H1 (cell line): ENCODE results near the gene MDFIC. TPM values are rescaled to one million over a fixed set of nuclear protein-coding genes. Genes with fewer than 3 reads are reported as not detected.

Experiments used
- CTCF ChIA-PET: fragments of 300-600 bp; sonication (Branson Sonifier 250); formaldehyde crosslinking; loops from one replicate; lab custom pipeline; 2021; ENCODE audit not compliant: partially characterized antibody; lab: Charles Lee
- POLR2A ChIA-PET: fragments of 300-600 bp; sonication (Branson Sonifier 250); formaldehyde crosslinking; loops from one replicate; lab custom pipeline; 2021; ENCODE audit warnings: inconsistent platforms; ENCODE audit not compliant: partially characterized antibody; lab: Charles Lee
- DNase-seq, 2 experiments: peaks; one replicate each; pipeline versions ENCODE4 v3.0.0 to v3.0.0-alpha.2; 2010 to 2022; ENCODE audit warnings: low spot score in 2 of 2, low read depth in 1 of 2, mixed read lengths in 1 of 2
- FAIRE-seq: peaks from 2 replicates; lab custom pipeline; 2011; peaks lifted over from hg19 to GRCh38; lab: Jason Lieb, UNC
- H2AFZ ChIP-seq: 2 replicates; pipeline ENCODE4 v1.8.1; 2012; ENCODE audit warnings: low read length, inconsistent platforms
- H2AK5ac ChIP-seq: 2 replicates; pipeline ENCODE4 v1.6.1; 2013; ENCODE audit warnings: low read depth, low read length
- H2BK120ac ChIP-seq: replicated peaks from 2 replicates; pipeline ENCODE3; 2013; ENCODE audit warnings: low read depth, low read length, inconsistent platforms
- H2BK12ac ChIP-seq: 2 replicates; pipeline ENCODE4 v1.6.1; 2013; ENCODE audit warnings: low read depth, low read length
- H2BK15ac ChIP-seq: 2 replicates; pipeline ENCODE4 v1.6.1; 2013; ENCODE audit warnings: low read length
- H2BK20ac ChIP-seq: 2 replicates; pipeline ENCODE4 v1.6.1; 2013; ENCODE audit warnings: low read length
- H2BK5ac ChIP-seq: 2 replicates; pipeline ENCODE4 v1.6.1; 2013; ENCODE audit warnings: low read depth, low read length
- H3K14ac ChIP-seq: 2 replicates; pipeline ENCODE4 v1.6.1; 2013; ENCODE audit warnings: inconsistent platforms; ENCODE audit not compliant: insufficient read length
- H3K18ac ChIP-seq: 2 replicates; pipeline ENCODE4 v1.6.1; 2013; ENCODE audit warnings: low read length; ENCODE audit errors: extremely low read depth
- H3K23ac ChIP-seq: 2 replicates; pipeline ENCODE4 v1.6.1; 2013; ENCODE audit warnings: inconsistent platforms; ENCODE audit not compliant: insufficient read length
- H3K23me2 ChIP-seq: 2 replicates; pipeline ENCODE4 v1.6.1; 2013; ENCODE audit warnings: low read depth, low read length
- H3K27ac ChIP-seq: 2 replicates; pipeline ENCODE4 v1.6.1; 2011; ENCODE audit warnings: low read depth, low read length, inconsistent platforms
- H3K27me3 ChIP-seq, 4 experiments: replicated peaks in 1 of 4; 1 replicate in 1 of 4; 2 replicates in 3 of 4; pipeline versions ENCODE4 v1.6.1 to v1.8.1; 2011 to 2013; ENCODE audit warnings: low read length in 3 of 4, mild to moderate bottlenecking in 3 of 4, inconsistent platforms in 2 of 4, mixed read lengths in 2 of 4, moderate library complexity in 1 of 4; ENCODE audit not compliant: control insufficient read depth in 3 of 4, insufficient read depth in 3 of 4; ENCODE audit errors: extremely low read depth in 1 of 4
- H3K36me3 ChIP-seq, 4 experiments: 2 replicates each; pipeline versions ENCODE4 v1.6.1 to v1.8.1; 2011 to 2013; ENCODE audit warnings: mild to moderate bottlenecking in 4 of 4, low read length in 3 of 4, moderate library complexity in 2 of 4, control low read depth in 1 of 4, inconsistent platforms in 1 of 4; ENCODE audit not compliant: insufficient read depth in 4 of 4, control insufficient read depth in 2 of 4
- H3K4ac ChIP-seq: replicated peaks from 2 replicates; pipeline ENCODE3; 2013; ENCODE audit warnings: low read length, low read depth, mixed read lengths, inconsistent platforms; ENCODE audit not compliant: insufficient read length
- H3K4me1 ChIP-seq, 4 experiments: replicated peaks in 1 of 4; 1 replicate in 1 of 4; 2 replicates in 3 of 4; pipeline versions ENCODE4 v1.6.1 to v1.8.1; 2011 to 2013; ENCODE audit warnings: low read length in 3 of 4, inconsistent platforms in 2 of 4, mixed read lengths in 1 of 4; ENCODE audit not compliant: insufficient read depth in 4 of 4, control insufficient read depth in 3 of 4
- H3K4me2 ChIP-seq, 2 experiments: 2 replicates each; pipeline versions ENCODE4 v1.6.1 to v1.8.1; 2011 to 2013; ENCODE audit warnings: low read depth in 2 of 2, low read length in 2 of 2, control low read depth in 1 of 2, inconsistent platforms in 1 of 2, mild to moderate bottlenecking in 1 of 2; ENCODE audit not compliant: insufficient read depth in 1 of 2
- H3K4me3 ChIP-seq, 4 experiments: fragments of 200-600, 300-600 bp in 1 of 4; sonication (generic), shearing (Covaris generic), sonication (Bioruptor Twin) in 1 of 4; 2 replicates each; pipeline versions ENCODE4 v1.5.1 to v1.8.1; 2011 to 2016; ENCODE audit warnings: low read length in 4 of 4, low read depth in 3 of 4, control low read depth in 2 of 4, inconsistent platforms in 2 of 4, mild to moderate bottlenecking in 2 of 4, mixed read lengths in 1 of 4, moderate library complexity in 1 of 4; ENCODE audit not compliant: insufficient read depth in 2 of 4; ENCODE audit errors: extremely low read depth in 1 of 4
- H3K56ac ChIP-seq: replicated peaks from 2 replicates; pipeline ENCODE3; 2013; ENCODE audit warnings: low read depth, mild to moderate bottlenecking, mixed read lengths, low read length, inconsistent platforms; ENCODE audit not compliant: insufficient read length
- H3K79me1 ChIP-seq: 2 replicates; pipeline ENCODE4 v1.6.1; 2013; ENCODE audit warnings: low read depth, low read length, control low read depth
- H3K79me2 ChIP-seq, 2 experiments: 2 replicates each; pipeline versions ENCODE4 v1.6.1 to v1.8.1; 2012 to 2013; ENCODE audit warnings: low read length in 2 of 2, mild to moderate bottlenecking in 2 of 2, inconsistent platforms in 1 of 2; ENCODE audit not compliant: insufficient read depth in 2 of 2, control insufficient read depth in 1 of 2
- H3K9ac ChIP-seq, 4 experiments: replicated peaks in 1 of 4; 1 replicate in 1 of 4; 2 replicates in 3 of 4; pipeline versions ENCODE4 v1.6.1 to v1.8.1; 2011 to 2013; ENCODE audit warnings: low read depth in 3 of 4, low read length in 3 of 4, control low read depth in 2 of 4, mild to moderate bottlenecking in 2 of 4, moderate library complexity in 2 of 4, inconsistent platforms in 1 of 4; ENCODE audit errors: extremely low read depth in 1 of 4
- H3K9me3 ChIP-seq, 2 experiments: 2 replicates each; pipeline versions ENCODE4 v1.6.1 to v1.8.1; 2012 to 2013; ENCODE audit warnings: mild to moderate bottlenecking in 2 of 2, moderate library complexity in 2 of 2, control low read depth in 1 of 2, inconsistent platforms in 1 of 2, low read depth in 1 of 2, low read length in 1 of 2, mixed read lengths in 1 of 2; ENCODE audit not compliant: insufficient read depth in 2 of 2
- H4K20me1 ChIP-seq, 2 experiments: replicated peaks in 1 of 2; 2 replicates each; pipeline versions ENCODE3 to v1.8.1; 2011 to 2013; ENCODE audit warnings: inconsistent platforms in 2 of 2, low read length in 2 of 2, mild to moderate bottlenecking in 1 of 2; ENCODE audit not compliant: insufficient read depth in 2 of 2, control insufficient read depth in 1 of 2
- H4K5ac ChIP-seq: 2 replicates; pipeline ENCODE4 v1.6.1; 2013; ENCODE audit warnings: low read length, low read depth, mixed read lengths, inconsistent platforms; ENCODE audit not compliant: insufficient read length
- H4K8ac ChIP-seq: 2 replicates; pipeline ENCODE4 v1.8.0; 2013; ENCODE audit warnings: mild to moderate bottlenecking, moderate library complexity, low read length, inconsistent platforms; ENCODE audit not compliant: insufficient read depth; ENCODE audit errors: extremely low read depth
- H4K91ac ChIP-seq: replicated peaks from 2 replicates; pipeline ENCODE3; 2013; ENCODE audit warnings: low read length, mixed read lengths, inconsistent platforms; ENCODE audit not compliant: insufficient read length
- NANOG ChIP-seq: IDR thresholded peaks from 2 replicates; pipeline ENCODE4 v1.6.1; 2011; ENCODE audit warnings: low read length, low read depth, mild to moderate bottlenecking, inconsistent platforms; ENCODE audit not compliant: insufficient read depth, poor library complexity, severe bottlenecking
- RNF2 ChIP-seq: fragments of 200-900, 300-1000 bp; sonication (generic); IDR thresholded peaks from 2 replicates; pipeline ENCODE4 v1.7.1; 2016; ENCODE audit warnings: borderline replicate concordance, low read depth, mild to moderate bottlenecking, antibody characterized with exemption, low read length; ENCODE audit not compliant: poor library complexity, severe bottlenecking; ENCODE audit errors: missing control alignments
- TCF12 ChIP-seq: IDR thresholded peaks from 2 replicates; pipeline ENCODE4 v1.6.1; 2011; ENCODE audit warnings: low read depth, mild to moderate bottlenecking, low read length
- WGBS, 2 experiments: shearing (Covaris generic) in 1 of 2; methylation state at CpG; one replicate each; pipeline versions ENCODE4 v1.1.6 to v1.1.7; 2013 to 2015; ENCODE audit warnings: low lambda C conversion rate in 2 of 2, mixed read lengths in 2 of 2, inconsistent platforms in 1 of 2, low coverage in 1 of 2, missing lambda C conversion rate in 1 of 2; ENCODE audit not compliant: insufficient replicate concordance in 2 of 2, insufficient coverage in 1 of 2, insufficient read length in 1 of 2; ENCODE audit errors: extremely low coverage in 1 of 2, missing lambda C conversion rate in 1 of 2; 5-methylcytosine and 5-hydroxymethylcytosine counted together
- polyA plus RNA-seq, 7 experiments: library from polyadenylated mRNA; depleted of rRNA in 3 of 7; stranded (reverse) in 5 of 7; unstranded in 2 of 7; fragments of >200 nt in 5 of 7; fragments of 200-250 nt in 2 of 7; gene quantifications; 1 replicate in 5 of 7; 2 replicates in 1 of 7; 4 replicates in 1 of 7; pipeline versions ENCODE4 v1.2.1 to v1.2.3, GENCODE V29; 2011 to 2013; ENCODE audit warnings: missing spikeins in 2 of 7, mixed read lengths in 2 of 7
- total RNA-seq: library from RNA; stranded (reverse); fragmentation: NEBNext Ultra II Directional; extraction: Animal tissue kit (Norgen Biotek cat#: 25700); gene quantifications from 2 replicates; pipeline ENCODE4 v1.2.1, GENCODE V29; 2021

MDFIC gene
- total and polyA plus RNA-seq, 2 of the 8 experiments (the other 6 are each of a cell fraction or from before 2014, with no cell fraction given) = 2.3 to 11.4 TPM

DNA sequence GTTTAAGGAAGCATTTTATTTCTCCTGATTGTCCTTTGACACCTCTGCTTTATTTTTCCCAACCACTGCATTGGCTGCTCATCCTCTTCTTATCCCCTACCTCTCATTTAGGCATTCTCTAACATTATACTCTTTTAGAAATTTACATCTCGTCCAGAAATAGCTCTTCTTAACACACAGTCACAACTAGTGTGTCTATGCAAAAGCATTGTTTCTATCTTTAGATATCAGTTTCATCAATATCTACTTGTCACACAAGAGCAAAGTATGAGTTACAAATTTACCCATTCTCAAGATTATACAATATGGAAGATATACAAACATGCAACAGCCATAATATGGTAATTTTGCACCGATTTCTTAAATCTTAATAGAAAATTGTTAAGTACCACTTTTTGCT is 35.7 kb upstream of the MDFIC start:
- Histone ChIP-seq H3K9ac (no peak overlapping the region), H3K14ac (no peak overlapping the region), H3K4ac (no peak overlapping the region), H4K8ac (no peak overlapping the region), H3K23me2 (no peaks in the 10 kb centered on the region), H4K20me1 (no peaks in the 10 kb centered on the region), H3K4me1 (no peaks in the 10 kb centered on the region), H2BK5ac (no peak overlapping the region), H3K4me2 (no peak overlapping the region), H2BK12ac (no peak overlapping the region), H3K4me3 (no peak overlapping the region), H2BK120ac (no peak overlapping the region), H2AK5ac (no peak overlapping the region), H3K9me3 (no peaks in the 10 kb centered on the region), H3K27ac (no peak overlapping the region), H3K23ac (no peak overlapping the region), H3K18ac (no peak overlapping the region), H3K56ac (no peak overlapping the region), H2AFZ (no peak overlapping the region), H3K36me3 (no peaks in the 10 kb centered on the region), H3K79me2 (no peaks in the 10 kb centered on the region), H3K27me3 (no peaks in the 10 kb centered on the region), H2BK20ac (no peak overlapping the region), H2BK15ac (no peak overlapping the region), H3K79me1 (no peaks in the 10 kb centered on the region), H4K91ac (no peak overlapping the region), H4K5ac (no peak overlapping the region)
- CTCF ChIA-PET = no interaction called here
- FAIRE-seq = no peak
- WGBS, 2 experiments = 87% methylated on average over 2 of the region's 2 CpGs; no CpG with 5 or more reads in 1 of the 2 experiments
- POLR2A ChIA-PET = no interaction called here
- DNase-seq = no peak
- TF ChIP-seq NANOG = no peak
- no peak for TF ChIP-seq TCF12
- TF ChIP-seq RNF2 = no peak
